Endothelial cell of umbilical vein (primary cell): ENCODE data around the gene SLC38A6. TPM values are rescaled to one million over a fixed set of nuclear protein-coding genes. Genes with fewer than 3 reads are reported as not detected.

Experiments used
- BruUV-seq: library from RNA; stranded (reverse); fragments of 400-500 nt; replicated peaks from 2 replicates; lab custom pipeline; 2021; lab: Mats Ljungman, UMichigan
- CTCF ChIA-PET: fragments of 300-600, 350-600 bp; sonication (Branson Sonifier 250); formaldehyde crosslinking; loops from one replicate; lab custom pipeline; 2021; ENCODE audit warnings: antibody characterized with exemption, inconsistent platforms; lab: Charles Lee
- POLR2A ChIA-PET: fragments of 300-600, 350-600 bp; sonication (Branson Sonifier 250); formaldehyde crosslinking; loops from one replicate; lab custom pipeline; 2021; ENCODE audit warnings: antibody characterized with exemption, inconsistent platforms; lab: Charles Lee
- DNase-seq: peaks from one replicate; pipeline ENCODE4 v3.0.0-alpha.2; 2011; ENCODE audit warnings: low read depth, low spot score
- FAIRE-seq: peaks from 2 replicates; lab custom pipeline; 2011; peaks lifted over from hg19 to GRCh38; lab: Jason Lieb, UNC
- H2AFZ ChIP-seq: 2 replicates; pipeline ENCODE4 v1.6.0; 2012; ENCODE audit warnings: low read depth, low read length, control low read depth, inconsistent platforms
- H3K27ac ChIP-seq: 2 replicates; pipeline ENCODE4 v1.5.1; 2011; ENCODE audit warnings: low read depth, mild to moderate bottlenecking, control low read depth, low read length, moderate library complexity; ENCODE audit not compliant: insufficient read depth
- H3K27me3 ChIP-seq, 2 experiments: 2 replicates each; pipeline versions ENCODE4 v1.6.0 to v1.6.1; 2011; ENCODE audit warnings: low read length in 2 of 2, mixed read lengths in 1 of 2; ENCODE audit not compliant: control insufficient read depth in 2 of 2, insufficient read depth in 2 of 2
- H3K36me3 ChIP-seq, 2 experiments: 2 replicates in 1 of 2; 3 replicates in 1 of 2; pipeline ENCODE4 v1.5.1; 2011; ENCODE audit warnings: low read length in 2 of 2, mild to moderate bottlenecking in 1 of 2, moderate library complexity in 1 of 2; ENCODE audit not compliant: control insufficient read depth in 2 of 2, insufficient read depth in 2 of 2; ENCODE audit errors: extremely low read depth in 1 of 2
- H3K4me1 ChIP-seq: 3 replicates; pipeline ENCODE4 v1.5.1; 2011; ENCODE audit warnings: mild to moderate bottlenecking, low read length; ENCODE audit not compliant: control insufficient read depth, insufficient read depth; ENCODE audit errors: extremely low read depth
- H3K4me2 ChIP-seq: 2 replicates; pipeline ENCODE4 v1.6.1; 2011; ENCODE audit warnings: low read length, control low read depth, mixed read lengths; ENCODE audit not compliant: insufficient read depth
- H3K4me3 ChIP-seq, 3 experiments: fragments of 200-600 bp in 1 of 3; sonication (generic), shearing (Covaris generic) in 1 of 3; replicated peaks in 1 of 3; 2 replicates each; pipeline ENCODE4 v1.5.1; 2011 to 2016; ENCODE audit warnings: control low read depth in 3 of 3, low read length in 3 of 3, mild to moderate bottlenecking in 2 of 3, inconsistent platforms in 1 of 3, low read depth in 1 of 3, moderate library complexity in 1 of 3; ENCODE audit not compliant: insufficient read depth in 1 of 3
- H3K79me2 ChIP-seq: 2 replicates; pipeline ENCODE4 v1.6.0; 2012; ENCODE audit warnings: low read length, inconsistent platforms; ENCODE audit not compliant: control insufficient read depth, insufficient read depth
- H3K9ac ChIP-seq: replicated peaks from 2 replicates; pipeline ENCODE3; 2011; ENCODE audit warnings: low read length, control low read depth; ENCODE audit not compliant: insufficient read depth; ENCODE audit errors: extremely low read depth
- H3K9me1 ChIP-seq: replicated peaks from 3 replicates; pipeline ENCODE4 v1.6.0; 2011; ENCODE audit warnings: mild to moderate bottlenecking, low read length; ENCODE audit not compliant: control insufficient read depth, insufficient read depth; ENCODE audit errors: extremely low read depth
- H3K9me3 ChIP-seq: replicated peaks from 2 replicates; pipeline ENCODE4 v1.5.1; 2012; ENCODE audit warnings: low read length, inconsistent platforms; ENCODE audit not compliant: control insufficient read depth, insufficient read depth
- H4K20me1 ChIP-seq: replicated peaks from 2 replicates; pipeline ENCODE3; 2011; ENCODE audit warnings: mild to moderate bottlenecking, low read length; ENCODE audit not compliant: control insufficient read depth, insufficient read depth; ENCODE audit errors: extremely low read depth
- CTCF ChIP-seq, 2 donors: IDR thresholded peaks; 1 replicate in 1 of 2; 2 replicates in 1 of 2; pipeline ENCODE4 v1.5.1; 2011; ENCODE audit warnings: low read length in 2 of 2, mild to moderate bottlenecking in 2 of 2, moderate library complexity in 2 of 2, control low read depth in 1 of 2, inconsistent platforms in 1 of 2, low read depth in 1 of 2; ENCODE audit not compliant: insufficient read depth in 1 of 2; ENCODE audit errors: extremely low read depth in 1 of 2
- EZH2 ChIP-seq: IDR thresholded peaks from 2 replicates; pipeline ENCODE4 v1.6.1; 2012; ENCODE audit warnings: borderline replicate concordance, low read depth, mild to moderate bottlenecking, moderate library complexity, low read length, inconsistent platforms; ENCODE audit not compliant: severe bottlenecking
- FOS ChIP-seq: IDR thresholded peaks from 2 replicates; pipeline ENCODE4 v1.6.1; 2011; ENCODE audit warnings: mild to moderate bottlenecking, low read length, moderate library complexity, borderline replicate concordance; ENCODE audit not compliant: insufficient read depth
- GATA2 ChIP-seq: IDR thresholded peaks from 2 replicates; pipeline ENCODE4 v1.7.0; 2011; ENCODE audit warnings: low read depth, mild to moderate bottlenecking, moderate library complexity, mixed read lengths, low read length; ENCODE audit not compliant: insufficient read length, insufficient read depth
- JUN ChIP-seq: IDR thresholded peaks from 2 replicates; pipeline ENCODE4 v1.6.1; 2011; ENCODE audit warnings: borderline replicate concordance, low read depth; ENCODE audit not compliant: insufficient read length, insufficient read depth
- MAX ChIP-seq: IDR thresholded peaks from 2 replicates; pipeline ENCODE4 v1.6.1; 2011; ENCODE audit not compliant: insufficient read depth, insufficient read length
- MYC ChIP-seq: IDR thresholded peaks from one replicate; pipeline ENCODE4 v1.6.1; 2011; ENCODE audit warnings: mild to moderate bottlenecking, low read depth, low read length
- POLR2A ChIP-seq: IDR thresholded peaks from 2 replicates; pipeline ENCODE4 v1.6.1; 2012; ENCODE audit warnings: low read depth, mild to moderate bottlenecking, control low read depth, low read length
- POLR2AphosphoS5 ChIP-seq: IDR thresholded peaks from 2 replicates; pipeline ENCODE4 v1.6.1; 2012; ENCODE audit warnings: low read depth, mild to moderate bottlenecking, control low read depth, low read length, moderate library complexity; ENCODE audit not compliant: insufficient read depth
- dilution Hi-C: fragments of 300-500 bp; cut with MboI; formaldehyde crosslinking; loops from one replicate; pipeline ENCODE4 v1.15.0; 2019; ENCODE audit warnings: low sequenced_read_pairs; ENCODE audit not compliant: extremely low pct_ligation_motif_present
- intact Hi-C: fragments of 100-400 bp; cut with micrococcal nuclease; formaldehyde crosslinking; loops from one replicate; pipeline ENCODE4 v1.10.0; 2022
- polyA plus RNA-seq, 4 experiments: library from polyadenylated mRNA; depleted of rRNA in 3 of 4; stranded (reverse) in 3 of 4; unstranded in 1 of 4; fragments of >200 nt; gene quantifications; 2 replicates each; pipeline versions ENCODE4 v1.2.1 to v1.2.3, GENCODE V29; 2011 to 2012; ENCODE audit warnings: missing spikeins in 1 of 4
- total RNA-seq: library from RNA; stranded (reverse); gene quantifications from 2 replicates; pipeline ENCODE4 v1.2.3, GENCODE V29; 2021

SLC38A6 gene
- total and polyA plus RNA-seq, 2 donors (not counting 3 experiments of a cell fraction or from before 2014, with no cell fraction given): 17.3 to 24.6 TPM

- ChIA-PET CTCF (no interaction called here), POLR2A (no interaction called here)
- Histone ChIP-seq H3K9ac (no peak overlapping the region), H4K20me1 (no peaks in the 10 kb centered on the region), H3K36me3 (no peaks in the 10 kb centered on the region), H3K79me2 (no peaks in the 10 kb centered on the region), H3K4me1 (no peaks in the 10 kb centered on the region), H3K9me3 (no peaks in the 10 kb centered on the region), H3K27me3 (no peaks in the 10 kb centered on the region), H3K4me3 (no peak overlapping the region), H3K9me1 (no peaks in the 10 kb centered on the region), H3K27ac (no peak overlapping the region), H2AFZ (no peak overlapping the region), H3K4me2 (no peak overlapping the region)
- no peak for FAIRE-seq
- TF ChIP-seq JUN (no peak), CTCF (IDR thresholded peaks at IDR 0.05; ENCODE audit: extremely low read depth in 1 of 2, insufficient read depth in 1 of 2, low read depth in 1 of 2, low read length in 2 of 2) (no peak), MAX (no peak), EZH2 (no peak), POLR2A (no peak), POLR2AphosphoS5 (no peak), GATA2 (no peak), MYC (no peak), FOS (no peak)
- no peak for DNase-seq
- dilution Hi-C loops: no loop called here
- no TSS peak for BruUV-seq
- intact Hi-C loops: no loop called here
Measured at GRCh38 chr14:61074852-61075251, 93.8 kb downstream of the SLC38A6 start.
